GM10847 (cell line): Measurements from ENCODE around the gene TRMT1L.

Experiments
- POLR2A ChIP-seq: IDR thresholded peaks from 2 replicates; pipeline ENCODE4 v1.6.1; 2011; ENCODE audit not compliant: insufficient read length; ENCODE audit errors: extremely low read depth

TRMT1L gene, protein sequence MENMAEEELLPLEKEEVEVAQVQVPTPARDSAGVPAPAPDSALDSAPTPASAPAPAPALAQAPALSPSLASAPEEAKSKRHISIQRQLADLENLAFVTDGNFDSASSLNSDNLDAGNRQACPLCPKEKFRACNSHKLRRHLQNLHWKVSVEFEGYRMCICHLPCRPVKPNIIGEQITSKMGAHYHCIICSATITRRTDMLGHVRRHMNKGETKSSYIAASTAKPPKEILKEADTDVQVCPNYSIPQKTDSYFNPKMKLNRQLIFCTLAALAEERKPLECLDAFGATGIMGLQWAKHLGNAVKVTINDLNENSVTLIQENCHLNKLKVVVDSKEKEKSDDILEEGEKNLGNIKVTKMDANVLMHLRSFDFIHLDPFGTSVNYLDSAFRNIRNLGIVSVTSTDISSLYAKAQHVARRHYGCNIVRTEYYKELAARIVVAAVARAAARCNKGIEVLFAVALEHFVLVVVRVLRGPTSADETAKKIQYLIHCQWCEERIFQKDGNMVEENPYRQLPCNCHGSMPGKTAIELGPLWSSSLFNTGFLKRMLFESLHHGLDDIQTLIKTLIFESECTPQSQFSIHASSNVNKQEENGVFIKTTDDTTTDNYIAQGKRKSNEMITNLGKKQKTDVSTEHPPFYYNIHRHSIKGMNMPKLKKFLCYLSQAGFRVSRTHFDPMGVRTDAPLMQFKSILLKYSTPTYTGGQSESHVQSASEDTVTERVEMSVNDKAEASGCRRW

DNA sequence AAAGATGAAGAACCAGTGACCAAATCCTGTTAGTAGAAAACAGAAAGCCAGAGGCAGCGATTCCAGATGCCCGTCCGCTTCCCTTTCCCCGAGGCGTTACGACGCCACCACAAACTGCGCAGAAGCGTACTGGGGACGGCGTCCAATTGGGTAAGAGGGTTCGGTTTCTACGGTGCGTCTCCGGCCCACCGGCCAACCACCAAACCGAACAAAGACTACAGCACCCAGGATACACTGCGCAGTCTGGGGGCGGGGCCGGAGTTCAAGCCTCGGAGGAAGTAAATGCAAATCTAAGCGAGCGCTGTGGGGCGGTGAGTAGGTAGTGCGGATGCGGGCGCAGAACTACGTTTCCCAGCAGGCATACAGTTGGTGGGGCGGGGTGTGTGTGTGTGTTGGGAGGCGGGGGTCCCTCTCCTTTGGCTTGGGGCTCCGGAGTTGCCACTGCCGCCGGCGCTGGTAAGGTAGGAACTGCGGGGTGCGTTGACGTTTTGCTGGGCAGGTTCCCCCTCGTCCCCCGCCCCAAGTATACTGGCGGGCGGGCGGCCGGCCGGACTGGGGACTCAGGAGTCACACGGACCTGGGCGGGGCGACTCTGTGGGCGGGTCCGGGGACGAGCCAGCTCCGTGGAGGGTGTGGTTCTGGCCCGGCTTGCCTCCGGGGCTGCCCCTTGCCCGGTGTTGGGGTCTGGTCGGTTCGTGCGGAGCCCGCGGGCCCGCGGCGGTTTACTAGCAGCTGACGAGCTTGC, at the start of gene TRMT1L, which contains the start of gene SWT1:
TSS of gene TRMT1L (minus strand) at position 100 of the 745 bp plus-strand sequence. CDS start 241 bp downstream, outside the sequence.
TSS of gene SWT1 (plus strand) at position 314 of the 745 bp plus-strand sequence. CDS start 3,675 bp downstream, outside the sequence.
- peak; percentile 81 for TF ChIP-seq POLR2A

DNA sequence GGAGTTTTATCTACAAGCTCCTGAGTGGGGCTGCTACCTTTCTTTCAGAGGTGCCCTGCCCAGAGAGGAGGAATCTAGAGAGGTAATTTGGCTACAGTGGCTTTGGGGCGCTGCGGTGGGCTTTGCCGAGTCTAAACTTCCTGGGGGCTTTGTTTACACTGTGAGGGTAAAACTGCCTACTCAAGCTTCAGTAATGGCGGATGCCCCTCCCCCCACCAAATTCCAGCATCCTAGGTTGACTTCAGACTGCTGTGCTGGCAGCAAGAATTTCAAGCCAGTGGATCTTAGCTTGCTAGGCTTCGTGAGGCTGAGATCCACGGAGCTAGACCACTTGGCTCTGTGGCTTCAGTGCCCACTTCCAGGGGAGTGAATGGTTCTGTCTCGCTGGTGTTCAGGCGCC, 44.1 kb upstream of the TRMT1L start:
- TF ChIP-seq POLR2A, result no peak

DNA sequence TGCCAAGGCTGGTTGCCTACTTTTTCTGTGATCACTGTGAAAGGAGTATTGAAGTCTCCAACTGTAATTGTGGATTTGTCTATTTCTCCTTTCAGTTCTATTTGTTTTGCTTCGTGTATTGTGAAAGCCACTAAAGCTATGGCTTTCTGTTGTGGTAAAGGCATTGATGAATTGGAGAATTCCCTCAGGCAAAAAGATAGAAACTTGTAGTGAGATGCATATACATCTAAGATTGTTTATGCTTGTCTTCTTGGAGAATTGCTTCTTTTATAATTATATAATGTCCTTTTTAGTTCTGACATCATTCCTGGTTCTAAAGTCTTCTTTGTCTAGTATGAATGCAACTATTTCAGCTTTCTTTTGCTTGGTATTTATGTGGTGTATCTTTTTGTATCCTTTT, 37.0 kb upstream of the TRMT1L start:
- TF ChIP-seq POLR2A, result no peak

DNA sequence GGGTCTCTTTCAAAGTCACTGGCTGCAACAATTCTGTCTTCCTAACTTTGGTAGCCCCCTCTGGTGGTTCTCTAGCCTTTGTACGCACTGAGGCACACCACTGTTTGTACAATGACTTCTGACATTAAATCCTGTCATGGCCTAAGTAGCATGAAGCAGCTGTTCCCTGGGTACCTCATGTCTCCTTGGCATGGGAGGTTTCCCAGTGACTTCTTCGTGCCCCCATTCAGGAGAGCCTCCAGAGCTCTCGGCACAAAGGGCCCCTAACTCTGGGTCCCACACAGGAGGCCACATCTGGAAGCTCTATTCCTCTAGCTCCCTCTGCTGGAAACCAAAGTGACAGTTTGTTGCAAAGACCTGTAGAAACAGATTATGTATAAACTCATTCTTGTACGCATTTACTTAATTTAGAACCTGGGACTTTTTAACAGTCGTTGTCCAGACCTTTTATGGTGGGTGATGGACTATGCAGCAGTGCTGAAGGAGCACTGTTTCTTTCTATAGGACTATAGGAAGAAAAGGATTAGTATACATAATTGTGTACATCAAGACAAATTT, 13.6 kb upstream of the TRMT1L start:
- no peak for TF ChIP-seq POLR2A

DNA sequence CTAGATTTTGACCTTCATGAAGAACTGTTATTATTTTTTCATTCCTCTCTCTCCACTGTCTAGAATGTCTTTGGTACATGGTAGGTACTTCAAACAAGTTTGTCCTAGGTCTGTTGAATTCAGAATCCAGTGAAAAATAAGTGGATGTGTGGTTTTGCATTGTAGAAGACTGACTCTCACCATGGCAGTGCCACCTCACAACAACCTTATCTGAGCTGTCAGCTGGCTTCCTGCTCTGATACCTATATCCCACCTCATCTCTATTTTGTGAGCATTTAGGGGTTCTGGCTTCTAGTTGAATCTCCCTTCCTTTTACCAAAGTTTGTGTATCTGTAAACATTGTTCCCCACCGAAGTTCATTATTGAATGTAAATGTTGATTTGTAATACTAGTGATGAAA, 9.4 kb upstream of the TRMT1L start:
- TF ChIP-seq POLR2A, result no peak

DNA sequence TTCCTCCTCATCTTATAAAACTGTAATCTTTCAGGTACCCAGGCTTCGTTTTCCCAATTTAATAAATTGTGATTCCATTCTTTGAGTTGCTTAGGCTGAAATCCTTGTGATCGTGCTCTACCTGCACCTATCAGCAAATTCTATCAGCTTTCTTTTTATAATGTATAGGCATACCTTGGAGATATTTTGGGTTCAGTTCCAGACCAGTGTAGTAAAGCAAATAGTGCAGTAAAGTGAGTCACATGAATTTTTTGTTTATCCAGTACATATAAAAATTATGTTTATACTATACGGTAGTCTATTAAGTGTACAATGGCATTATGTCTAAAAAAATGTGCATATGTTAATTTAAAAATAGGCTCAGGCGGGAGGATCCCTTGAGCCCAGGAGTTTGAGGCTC, 5.7 kb upstream of the TRMT1L start:
- no peak for TF ChIP-seq POLR2A

DNA sequence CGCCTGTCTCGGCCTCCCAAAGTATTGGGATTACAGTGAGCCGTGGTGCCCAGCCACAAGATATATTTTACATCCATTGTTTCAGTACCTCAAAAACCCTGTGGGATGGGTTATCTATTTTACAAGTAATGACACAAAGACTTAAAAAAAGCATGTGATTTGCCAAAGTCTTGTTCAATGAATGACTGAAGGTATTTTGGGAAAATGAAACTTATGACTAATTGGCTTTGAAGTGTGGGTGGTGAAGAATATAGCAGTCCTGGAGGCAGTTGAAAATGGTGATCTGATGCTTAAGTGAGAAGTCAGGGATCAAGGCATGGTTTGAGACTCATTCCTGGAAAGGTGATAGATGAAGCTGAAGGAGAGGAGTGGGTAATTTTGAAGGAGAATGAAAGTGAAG, 3.2 kb upstream of the TRMT1L start:
- no peak for TF ChIP-seq POLR2A

DNA sequence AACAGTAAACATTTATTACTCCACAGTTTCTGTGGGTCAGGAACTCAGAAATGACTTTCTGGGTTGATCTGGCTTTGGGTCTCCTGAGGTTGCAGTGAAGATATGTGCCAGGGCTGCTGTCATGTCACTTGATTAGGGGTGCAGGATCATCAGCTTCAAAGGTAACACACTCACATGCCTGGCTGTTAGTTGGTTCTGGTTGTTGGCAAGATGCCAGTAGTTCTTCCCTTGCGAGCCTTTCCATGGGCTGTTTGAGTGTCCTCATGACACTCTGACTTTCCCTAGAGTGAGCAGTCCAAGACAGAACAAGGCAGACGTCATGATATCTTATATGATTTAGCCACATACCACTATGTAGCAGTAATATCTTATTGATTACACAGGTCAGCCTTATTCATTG, 2.0 kb upstream of the TRMT1L start:
- TF ChIP-seq POLR2A, result no peak

DNA sequence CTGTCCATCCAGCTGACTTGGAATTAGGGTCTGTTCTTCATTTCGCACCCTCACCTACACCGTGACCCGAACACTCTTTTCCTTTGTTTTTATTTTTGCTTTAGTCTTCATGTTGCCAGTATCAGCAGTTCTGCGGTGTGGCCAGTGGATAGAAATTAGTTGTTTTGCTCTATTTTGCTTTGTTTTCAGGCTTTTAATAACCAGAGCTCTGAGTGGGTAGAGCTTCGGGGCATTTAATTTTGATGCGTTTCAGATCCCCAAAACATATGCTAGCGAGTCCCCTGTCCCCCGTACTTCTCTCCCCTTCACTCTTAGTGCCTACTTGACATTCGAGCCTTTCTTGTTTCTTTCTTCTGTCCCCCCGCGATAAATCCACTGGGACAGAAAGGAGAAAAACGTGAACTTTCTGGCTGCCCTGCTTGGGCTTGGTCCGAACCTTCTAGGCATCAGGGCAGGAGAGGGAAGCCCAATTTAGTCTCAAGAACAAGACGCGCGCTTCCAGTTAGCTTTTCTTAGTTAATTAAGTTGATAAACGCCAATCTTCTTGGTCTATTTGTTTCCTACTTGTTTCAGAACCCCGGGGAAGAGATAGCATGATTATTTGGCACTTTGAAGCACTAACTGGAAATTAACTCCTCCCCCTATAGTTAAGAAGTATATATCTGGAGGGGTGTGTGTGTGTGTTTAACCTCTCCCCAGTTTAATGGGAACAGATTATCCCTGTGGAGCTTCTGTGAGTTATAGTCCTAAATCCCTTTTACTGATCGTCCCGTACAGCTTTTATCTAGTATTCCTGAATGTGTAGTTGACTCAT, 1.1 kb upstream of the TRMT1L start:
- TF ChIP-seq POLR2A, result no peak

DNA sequence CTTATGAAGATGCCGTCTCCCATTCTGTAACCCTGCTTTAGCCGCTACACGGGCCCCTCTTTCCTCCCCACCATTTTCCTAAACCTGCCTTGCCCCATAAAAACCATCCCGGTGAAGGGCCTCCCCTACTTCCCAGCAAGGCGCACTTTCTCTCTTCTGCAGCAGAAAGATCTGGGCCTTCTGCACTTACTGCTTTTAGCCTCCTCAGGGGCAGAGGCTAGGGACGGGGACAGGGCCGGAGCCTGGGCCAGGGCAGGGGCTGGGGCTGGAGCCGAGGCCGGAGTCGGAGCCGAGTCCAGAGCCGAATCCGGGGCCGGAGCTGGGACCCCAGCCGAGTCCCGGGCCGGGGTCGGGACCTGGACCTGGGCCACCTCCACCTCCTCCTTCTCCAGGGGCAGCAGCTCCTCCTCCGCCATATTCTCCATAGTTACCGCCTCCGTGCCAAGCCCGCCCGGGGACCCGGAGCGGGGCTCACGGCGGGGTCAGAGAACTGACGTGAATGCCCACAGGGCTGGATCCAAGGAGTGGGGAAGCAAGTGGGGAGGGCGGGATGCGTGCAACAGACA, 382 bp downstream of the TRMT1L start:
- TF ChIP-seq POLR2A, result no peak

DNA sequence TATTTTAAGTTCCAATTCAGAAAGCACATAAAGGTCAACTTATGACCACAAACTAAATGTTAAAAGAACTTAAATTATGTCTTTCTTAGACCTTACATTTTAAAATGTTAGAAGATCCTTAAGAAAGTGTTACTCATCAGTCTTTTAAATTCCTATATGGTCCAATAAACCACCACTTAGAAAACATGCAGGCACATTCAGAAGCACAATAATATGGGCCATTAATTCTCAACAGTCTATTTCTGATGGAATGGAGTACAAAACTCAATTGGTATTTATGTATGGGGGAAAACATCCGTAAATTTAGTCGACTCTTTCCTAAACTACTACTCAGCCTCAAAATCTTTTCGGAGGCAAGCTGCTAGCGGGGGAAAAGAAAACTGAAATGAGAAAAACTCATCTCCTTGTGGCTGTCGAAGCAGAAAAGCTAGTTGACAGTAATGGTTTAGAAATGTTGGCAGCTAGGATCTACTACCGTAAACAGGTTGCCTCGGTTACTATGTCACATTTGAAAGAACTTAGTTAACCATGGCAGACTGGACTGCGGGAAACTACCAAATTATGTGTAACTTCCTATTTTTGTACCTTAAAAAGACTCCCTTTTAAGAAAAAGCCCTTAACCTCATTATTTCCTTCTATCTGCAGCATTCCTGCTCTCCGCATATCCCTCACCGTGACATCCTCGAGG, 1.0 kb downstream of the TRMT1L start:
- no peak for TF ChIP-seq POLR2A

DNA sequence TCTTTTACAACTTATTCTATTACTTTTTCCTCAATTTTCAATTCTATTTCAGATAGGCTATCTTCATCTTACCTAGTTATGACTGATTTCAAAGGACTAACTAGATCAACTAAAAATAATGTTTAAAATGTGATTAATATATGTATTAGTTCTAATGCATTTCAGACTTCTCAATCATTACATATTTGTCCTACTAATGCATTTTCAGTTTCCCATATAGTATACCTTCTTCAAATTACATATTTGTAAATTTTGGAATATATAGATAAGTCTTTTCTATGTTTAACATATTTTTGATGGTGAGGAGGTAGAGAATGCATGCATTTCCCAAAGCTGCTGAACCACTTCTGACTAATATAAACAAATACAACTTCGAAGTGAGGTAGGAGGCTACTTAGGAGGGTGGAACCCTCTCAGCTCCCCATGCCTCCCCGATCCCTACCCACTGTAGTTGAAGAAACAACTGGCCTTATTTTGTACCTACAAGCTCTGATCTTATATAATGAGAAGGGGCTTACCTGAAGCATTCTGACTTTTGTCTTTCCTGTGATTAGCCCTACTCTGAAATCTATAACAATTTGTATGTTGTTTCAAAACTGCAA, 1.7 kb downstream of the TRMT1L start:
- no peak for TF ChIP-seq POLR2A

DNA sequence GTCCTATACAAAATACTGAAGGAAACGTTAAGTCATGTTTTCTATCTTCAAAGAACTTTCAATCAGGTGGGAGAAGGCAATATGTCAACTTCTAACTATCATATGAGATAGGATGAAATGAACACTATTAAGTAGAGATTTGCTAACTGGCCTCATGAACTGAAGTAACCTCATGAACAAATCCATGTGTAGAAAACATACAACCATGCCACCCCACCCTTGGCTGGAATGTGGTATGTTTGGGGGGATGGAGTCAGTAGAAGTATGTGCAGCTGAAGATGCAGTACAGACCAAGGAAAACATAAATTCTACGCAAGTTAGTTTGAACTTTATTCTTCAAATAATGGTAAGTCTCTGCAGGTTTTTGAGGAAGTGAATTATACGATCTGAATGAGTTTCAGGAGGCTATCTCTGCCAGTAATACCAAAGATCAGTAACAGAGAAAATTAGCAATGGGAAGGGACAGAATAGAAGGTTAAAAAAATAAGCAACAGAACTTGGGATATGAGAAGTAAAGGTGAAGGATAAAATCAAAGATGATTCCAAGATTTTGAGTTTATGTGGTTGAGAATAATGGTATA, 4.5 kb downstream of the TRMT1L start:
- TF ChIP-seq POLR2A, result no peak
